Mammary epithelial cell (primary cell): ENCODE measurements around the gene GAST.

Experiments
- CTCF ChIP-seq, 2 donors: IDR thresholded peaks in 1 of 2; conservative IDR thresholded peaks in 1 of 2; 2 replicates each; pipeline ENCODE4 v1.5.1; 2011 to 2012; ENCODE audit warnings: inconsistent platforms in 2 of 2, low read length in 2 of 2, mild to moderate bottlenecking in 2 of 2, control low read depth in 1 of 2, low read depth in 1 of 2; ENCODE audit not compliant: insufficient read depth in 1 of 2; ENCODE audit errors: extremely low read depth in 1 of 2
- EZH2 ChIP-seq: IDR thresholded peaks from 2 replicates; pipeline ENCODE4 v1.6.1; 2012; ENCODE audit warnings: low read length, inconsistent platforms, borderline replicate concordance

- TF ChIP-seq CTCF (conservative IDR thresholded peaks at IDR 0.05 in 1 of 2, IDR thresholded peaks at IDR 0.05 in 1 of 2; ENCODE audit: extremely low read depth in 1 of 2, insufficient read depth in 1 of 2, low read depth in 1 of 2, low read length in 2 of 2), result no peak
- TF ChIP-seq EZH2, result no peak
Observed at GRCh38 chr17:41741709-41742108, 29.6 kb downstream of the GAST start.
